Suprapubic skin (tissue), 4 donors: ENCODE data around the gene BLACAT1. TPM values are rescaled to one million over a fixed set of nuclear protein-coding genes. Genes with fewer than 3 reads are reported as not detected.

Experiments used
- DNase-seq, 2 donors: peaks; one replicate each; pipeline ENCODE4 v3.0.0-alpha.2; 2019; ENCODE audit warnings: low spot score in 2 of 2
- H3K27ac ChIP-seq: fragments of 200-600 bp; sonication (generic); one replicate; pipeline ENCODE4 v1.5.1; 2019
- H3K27me3 ChIP-seq: fragments of 200-600 bp; sonication (generic); one replicate; pipeline ENCODE4 v1.5.1; 2019
- H3K36me3 ChIP-seq: fragments of 200-600 bp; sonication (generic); one replicate; pipeline ENCODE4 v1.5.1; 2019
- H3K4me1 ChIP-seq: fragments of 200-600 bp; sonication (generic); one replicate; pipeline ENCODE4 v1.5.1; 2019
- H3K4me3 ChIP-seq: fragments of 200-600 bp; sonication (generic); one replicate; pipeline ENCODE4 v1.5.1; 2019; ENCODE audit warnings: mild to moderate bottlenecking
- H3K9me3 ChIP-seq: fragments of 200-600 bp; sonication (generic); one replicate; pipeline ENCODE4 v1.5.1; 2019
- EP300 ChIP-seq: sonication (generic); formaldehyde crosslinking; IDR thresholded peaks from one replicate; pipeline ENCODE4 v1.6.1; 2017; ENCODE audit warnings: antibody characterized with exemption
- POLR2A ChIP-seq, 2 donors: fragments of 450-650 bp; IDR thresholded peaks; one replicate each; pipeline ENCODE4 v1.6.1; 2017; ENCODE audit warnings: antibody characterized with exemption in 2 of 2, mild to moderate bottlenecking in 2 of 2, moderate library complexity in 2 of 2
- POLR2AphosphoS5 ChIP-seq, 3 donors: sonication (generic); formaldehyde crosslinking; IDR thresholded peaks; one replicate each; pipeline ENCODE4 v1.6.1; 2017; ENCODE audit warnings: antibody characterized with exemption in 3 of 3
- WGBS: methylation state at CpG from one replicate; pipeline ENCODE4 v1.1.5; 2018; 5-methylcytosine and 5-hydroxymethylcytosine counted together
- total RNA-seq, 4 donors: library from RNA; depleted of rRNA; stranded (reverse); fragments of >200 nt; gene quantifications; one replicate each; pipeline ENCODE4 v1.1.0, GENCODE V29; 2016
- TF ChIP-seq, protein P1 (sequence below), 2 donors: fragments of 200-600 bp in 1 of 2; fragments of 450-650 bp in 1 of 2; sonication (generic) in 1 of 2; IDR thresholded peaks; one replicate each; pipeline ENCODE4 v1.5.1; 2016 to 2019; ENCODE audit warnings: antibody characterized with exemption in 2 of 2, mild to moderate bottlenecking in 1 of 2, moderate library complexity in 1 of 2

Gene BLACAT1
- total RNA-seq, 4 donors from 2014 or later: not detected

DNA sequence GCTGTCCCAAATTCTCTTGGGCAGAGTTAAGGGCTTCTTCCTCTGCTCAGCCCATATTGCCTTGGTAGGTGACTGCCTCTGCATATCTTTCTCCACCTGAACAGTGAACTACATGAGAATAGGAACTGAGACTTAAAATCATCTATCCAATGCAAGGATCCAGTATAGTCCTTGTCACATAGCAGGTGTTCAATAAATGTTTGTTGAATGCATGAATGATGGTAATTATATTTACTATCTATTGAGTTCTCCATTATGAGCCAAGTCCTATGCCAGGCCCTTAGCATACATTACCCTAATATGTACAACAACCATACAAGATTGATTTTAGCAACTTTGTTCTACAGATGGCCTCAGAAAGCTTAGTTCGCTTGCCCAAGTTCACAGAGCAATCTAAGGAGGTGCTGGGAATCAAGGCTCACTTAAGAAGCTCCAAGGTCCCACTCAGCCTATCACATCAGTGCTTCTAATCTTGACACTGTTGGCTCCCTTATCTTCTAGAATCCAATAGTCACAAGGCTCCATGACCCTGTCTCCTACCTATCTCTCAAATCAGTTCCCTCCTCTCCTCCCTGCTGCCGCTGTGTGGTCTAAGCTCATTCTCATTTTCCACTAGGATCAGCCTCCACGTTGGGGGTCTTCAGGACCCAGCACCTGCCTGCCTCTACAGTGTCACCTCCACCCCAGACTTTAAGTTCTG is 46.4 kb upstream of the BLACAT1 start:
- Histone ChIP-seq H3K4me1 (peaks cover 24% of the 10 kb centered on the region), H3K9me3 (no peaks in the 10 kb centered on the region), H3K36me3 (no peaks in the 10 kb centered on the region), H3K4me3 (no peak overlapping the region), H3K27me3 (peaks cover 6% of the 10 kb centered on the region), H3K27ac (no peak overlapping the region)
- no peak for DNase-seq
- TF ChIP-seq POLR2A (IDR thresholded peaks at IDR 0.05) (no peak), EP300 (no peak), POLR2AphosphoS5 (IDR thresholded peaks at IDR 0.05) (no peak)
- TF ChIP-seq, protein P1, sequence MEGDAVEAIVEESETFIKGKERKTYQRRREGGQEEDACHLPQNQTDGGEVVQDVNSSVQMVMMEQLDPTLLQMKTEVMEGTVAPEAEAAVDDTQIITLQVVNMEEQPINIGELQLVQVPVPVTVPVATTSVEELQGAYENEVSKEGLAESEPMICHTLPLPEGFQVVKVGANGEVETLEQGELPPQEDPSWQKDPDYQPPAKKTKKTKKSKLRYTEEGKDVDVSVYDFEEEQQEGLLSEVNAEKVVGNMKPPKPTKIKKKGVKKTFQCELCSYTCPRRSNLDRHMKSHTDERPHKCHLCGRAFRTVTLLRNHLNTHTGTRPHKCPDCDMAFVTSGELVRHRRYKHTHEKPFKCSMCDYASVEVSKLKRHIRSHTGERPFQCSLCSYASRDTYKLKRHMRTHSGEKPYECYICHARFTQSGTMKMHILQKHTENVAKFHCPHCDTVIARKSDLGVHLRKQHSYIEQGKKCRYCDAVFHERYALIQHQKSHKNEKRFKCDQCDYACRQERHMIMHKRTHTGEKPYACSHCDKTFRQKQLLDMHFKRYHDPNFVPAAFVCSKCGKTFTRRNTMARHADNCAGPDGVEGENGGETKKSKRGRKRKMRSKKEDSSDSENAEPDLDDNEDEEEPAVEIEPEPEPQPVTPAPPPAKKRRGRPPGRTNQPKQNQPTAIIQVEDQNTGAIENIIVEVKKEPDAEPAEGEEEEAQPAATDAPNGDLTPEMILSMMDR (IDR thresholded peaks at IDR 0.05): no peak
- WGBS: 81% methylated on average over 3 of the region's 3 CpGs

DNA sequence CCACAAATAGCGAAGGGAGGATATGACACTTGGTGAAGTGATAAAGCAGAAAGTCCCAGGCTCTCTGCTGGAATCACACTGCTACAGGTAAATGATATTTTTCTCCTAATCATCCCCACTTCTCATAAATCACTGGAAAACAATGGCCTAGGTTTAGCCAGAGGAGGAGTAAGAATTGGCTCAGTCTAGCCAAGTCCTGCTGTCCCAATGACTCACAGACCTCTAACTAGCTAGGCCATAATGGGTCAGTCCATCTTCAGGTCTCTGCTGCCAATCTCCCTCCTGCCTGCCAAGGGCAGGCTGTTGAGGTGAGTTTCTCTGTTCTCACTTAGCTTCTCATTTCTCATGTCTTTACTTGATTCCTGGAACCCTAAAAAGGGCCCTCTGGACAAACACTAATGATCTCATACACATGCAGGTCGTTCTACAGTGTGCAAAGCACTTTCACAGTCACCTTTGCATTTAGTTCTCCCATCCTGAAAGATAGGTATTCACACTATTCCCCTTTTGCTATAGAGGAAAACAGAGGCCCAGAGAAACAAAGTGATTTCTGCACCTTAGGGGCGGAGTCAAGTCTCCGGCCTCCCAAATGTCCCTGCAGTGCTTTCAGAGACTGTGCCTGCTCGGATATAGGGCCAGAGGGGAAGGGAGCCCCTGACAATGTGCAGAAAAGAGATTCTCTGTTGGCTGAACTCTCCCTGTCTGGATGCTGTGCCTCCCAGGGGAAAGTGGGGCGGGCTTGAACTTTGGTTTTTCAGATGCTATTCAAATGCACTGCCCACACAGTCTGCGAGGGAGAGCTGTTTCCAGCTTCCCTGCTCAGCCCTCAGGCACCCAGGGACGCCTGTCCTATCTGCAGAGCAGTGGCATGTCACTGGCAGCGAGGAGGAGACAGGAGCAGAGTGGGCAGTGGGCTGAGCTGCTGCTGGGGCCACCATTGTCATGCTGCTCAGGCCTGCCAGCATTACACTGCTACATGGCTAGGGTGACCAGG is 44.7 kb upstream of the BLACAT1 start:
- no peak overlapping the region for H3K4me3 ChIP-seq
- no peak overlapping the region for H3K27ac ChIP-seq
- H3K4me1 ChIP-seq: peaks cover 18% of the 10 kb centered on the region

DNA sequence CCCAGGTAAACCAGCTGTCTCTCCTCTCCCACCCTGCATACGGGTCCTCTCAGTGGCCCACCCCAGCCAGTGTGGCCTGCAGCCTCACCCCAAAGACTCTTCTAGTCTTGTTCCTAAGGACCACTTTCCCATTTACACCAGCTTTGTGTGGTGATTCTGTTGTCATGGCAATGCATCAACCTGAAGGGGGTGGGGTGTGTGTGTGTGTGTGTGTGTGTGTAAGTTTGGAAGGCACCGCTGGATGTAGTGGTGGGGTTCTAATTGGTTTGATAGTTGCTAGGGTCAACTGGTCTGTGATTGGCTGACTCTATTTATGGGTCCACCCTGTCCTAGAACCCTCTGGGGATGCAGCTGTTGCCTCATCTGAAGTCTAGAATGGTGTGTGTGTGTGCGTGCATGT is 43.9 kb upstream of the BLACAT1 start:
- H3K36me3 ChIP-seq: no peaks in the 10 kb centered on the region
- no peaks in the 10 kb centered on the region for H3K27me3 ChIP-seq
- 62% methylated on average over 3 of the region's 3 CpGs for WGBS
- no peak for DNase-seq
- H3K4me1 ChIP-seq: peaks cover 14% of the 10 kb centered on the region
- no peaks in the 10 kb centered on the region for H3K9me3 ChIP-seq
- TF ChIP-seq POLR2A (IDR thresholded peaks at IDR 0.05): no peak
- TF ChIP-seq EP300: no peak
- TF ChIP-seq POLR2AphosphoS5 (IDR thresholded peaks at IDR 0.05): no peak
- TF ChIP-seq, protein P1 (IDR thresholded peaks at IDR 0.05): no peak
- H3K27ac ChIP-seq: no peak overlapping the region
- H3K4me3 ChIP-seq: no peak overlapping the region

More for the DNA sequence above, 44.7 kb upstream of the BLACAT1 start:
- no peak for DNase-seq
- no peaks in the 10 kb centered on the region for H3K36me3 ChIP-seq
- TF ChIP-seq, protein P1 (IDR thresholded peaks at IDR 0.05): no peak
- TF ChIP-seq POLR2AphosphoS5 (IDR thresholded peaks at IDR 0.05): no peak
- TF ChIP-seq EP300: no peak
- no peak for TF ChIP-seq POLR2A (IDR thresholded peaks at IDR 0.05)
- peaks cover under 1% of the 10 kb centered on the region for H3K27me3 ChIP-seq
- WGBS: 62% methylated on average over 6 of the region's 9 CpGs
- H3K9me3 ChIP-seq: no peaks in the 10 kb centered on the region

DNA sequence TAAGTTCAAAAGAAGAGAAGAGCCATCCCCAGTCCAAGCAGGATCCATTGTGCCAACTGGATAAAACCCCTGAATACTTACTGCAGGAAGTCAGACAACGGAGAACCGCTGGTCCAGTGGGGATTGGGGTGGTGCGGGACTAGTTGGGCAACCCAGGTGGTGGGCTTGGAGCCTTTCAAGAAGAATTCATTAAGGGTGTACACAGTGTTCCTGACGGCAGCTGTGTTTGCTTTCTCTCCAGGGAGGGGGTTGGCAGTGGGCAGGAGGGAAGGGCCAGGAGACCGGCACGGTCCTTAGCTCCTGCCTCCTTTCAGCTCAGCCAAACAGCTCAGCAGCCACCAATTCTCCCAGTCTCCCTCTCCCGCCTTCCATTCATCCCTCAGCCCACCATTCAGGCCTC is 41.5 kb upstream of the BLACAT1 start:
- 81% methylated on average over 7 of the region's 7 CpGs for WGBS
- no peak overlapping the region for H3K4me3 ChIP-seq
- H3K9me3 ChIP-seq: no peaks in the 10 kb centered on the region
- no peaks in the 10 kb centered on the region for H3K36me3 ChIP-seq
- TF ChIP-seq POLR2AphosphoS5 (IDR thresholded peaks at IDR 0.05) (no peak), POLR2A (IDR thresholded peaks at IDR 0.05) (no peak), EP300 (no peak)
- TF ChIP-seq, protein P1 (IDR thresholded peaks at IDR 0.05): no peak
- DNase-seq: no peak
- peaks cover 20% of the 10 kb centered on the region for H3K4me1 ChIP-seq
- peaks cover 3% of the 10 kb centered on the region for H3K27me3 ChIP-seq
- H3K27ac ChIP-seq: no peak overlapping the region

DNA sequence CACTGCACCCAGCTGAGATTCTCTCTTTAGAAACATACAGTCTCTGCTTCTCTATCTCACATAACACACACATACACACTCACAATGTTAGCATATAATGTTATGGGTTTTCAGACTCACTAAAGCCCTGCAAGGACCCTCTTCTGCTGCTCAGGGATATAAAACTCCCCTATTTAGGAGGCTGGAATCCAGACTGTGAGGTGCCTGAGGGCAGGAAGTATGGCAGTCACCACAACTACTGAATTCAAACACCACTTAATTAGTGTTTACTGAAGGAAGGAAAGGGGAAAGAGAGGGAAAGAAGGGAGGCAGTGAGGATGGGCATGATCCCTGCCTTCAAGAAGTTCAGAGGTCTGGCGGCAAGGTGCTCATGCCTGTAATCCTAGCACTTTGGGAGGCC is 40.8 kb upstream of the BLACAT1 start:
- no peaks in the 10 kb centered on the region for H3K9me3 ChIP-seq
- H3K27ac ChIP-seq: no peak overlapping the region
- H3K4me1 ChIP-seq: peaks cover 26% of the 10 kb centered on the region
- WGBS: 86% methylated on average over 1 of the region's 1 CpG
- DNase-seq: no peak
- TF ChIP-seq POLR2A (IDR thresholded peaks at IDR 0.05) (no peak), EP300 (no peak), POLR2AphosphoS5 (IDR thresholded peaks at IDR 0.05) (no peak)
- TF ChIP-seq, protein P1 (IDR thresholded peaks at IDR 0.05): no peak
- no peaks in the 10 kb centered on the region for H3K36me3 ChIP-seq
- H3K4me3 ChIP-seq: no peak overlapping the region
- peaks cover 6% of the 10 kb centered on the region for H3K27me3 ChIP-seq
